HepG2 (cell line): ENCODE measurements around the gene TEX30. TPM values are rescaled to one million over a fixed set of nuclear protein-coding genes. Genes with fewer than 3 reads are reported as not detected.

ENCODE experiments used
- ATAC-seq: fragments of 200-7000 bp; cut with Tn5 transposase; 3 replicates; pipeline ENCODE4 v1.9.1; 2020; ENCODE audit warnings: mild to moderate bottlenecking, moderate library complexity
- BruUV-seq: library from RNA; stranded (reverse); fragments of 400-500 nt; replicated peaks from 2 replicates; lab custom pipeline; 2021; lab: Mats Ljungman, UMichigan
- CTCF ChIA-PET: fragments of 300-600 bp; formaldehyde crosslinking; extraction: SDS; loops from one replicate; lab custom pipeline; 2021; ENCODE audit warnings: low total read pairs, inconsistent platforms, low intra/inter-chr PET ratio; lab: Yijun Ruan, JAX
- POLR2A ChIA-PET: fragments of 350-600 bp; sonication (Branson Sonifier 250); formaldehyde crosslinking; loops from one replicate; lab custom pipeline; 2020; ENCODE audit warnings: antibody characterized with exemption, inconsistent platforms; lab: Yijun Ruan, JAX
- DNase-seq: peaks from one replicate; pipeline ENCODE4 v3.0.0-alpha.2; 2015; ENCODE audit warnings: low spot score
- FAIRE-seq: peaks from 3 replicates; lab custom pipeline; 2011; peaks lifted over from hg19 to GRCh38; lab: Jason Lieb, UNC
- H2AFZ ChIP-seq: one replicate; pipeline ENCODE4 v1.6.1; 2011; ENCODE audit warnings: low read length, inconsistent platforms
- H3K27ac ChIP-seq: fragments of 300-600 bp; 3 replicates; pipeline ENCODE4 v1.8.0; 2011; ENCODE audit warnings: mixed run types, mild to moderate bottlenecking, mixed read lengths, low read length, inconsistent platforms; ENCODE audit not compliant: insufficient read depth; ENCODE audit errors: extremely low read length
- H3K27me3 ChIP-seq, 2 experiments: fragments of 200-600 bp in 1 of 2; 2 replicates in 1 of 2; 3 replicates in 1 of 2; pipeline versions ENCODE4 v1.6.0 to v1.8.0; 2011; ENCODE audit warnings: low read length in 2 of 2, mild to moderate bottlenecking in 2 of 2, moderate library complexity in 2 of 2, inconsistent platforms in 1 of 2; ENCODE audit not compliant: insufficient read depth in 2 of 2, control insufficient read depth in 1 of 2
- H3K36me3 ChIP-seq, 2 experiments: fragments of 200-600 bp in 1 of 2; replicated peaks in 1 of 2; 2 replicates in 1 of 2; 3 replicates in 1 of 2; pipeline versions ENCODE4 v1.5.1 to v1.8.0; 2011; ENCODE audit warnings: low read length in 2 of 2, inconsistent platforms in 1 of 2; ENCODE audit not compliant: insufficient read depth in 2 of 2, control insufficient read depth in 1 of 2
- H3K4me1 ChIP-seq: 2 replicates; pipeline ENCODE4 v1.5.1; 2012; ENCODE audit warnings: low read length, inconsistent platforms; ENCODE audit not compliant: insufficient read depth
- H3K4me2 ChIP-seq: 2 replicates; pipeline ENCODE4 v1.6.0; 2011; ENCODE audit warnings: low read depth, low read length, inconsistent platforms
- H3K4me3 ChIP-seq, 3 experiments: fragments of 200-600 bp in 1 of 3; sonication (generic), shearing (Covaris generic) in 1 of 3; replicated peaks in 1 of 3; 2 replicates each; pipeline ENCODE4 v1.5.1; 2011 to 2016; ENCODE audit warnings: low read length in 3 of 3, inconsistent platforms in 2 of 3, low read depth in 2 of 3, mild to moderate bottlenecking in 2 of 3, control low read depth in 1 of 3, mixed read lengths in 1 of 3; ENCODE audit not compliant: insufficient read depth in 1 of 3
- H3K79me2 ChIP-seq: one replicate; pipeline ENCODE4 v1.6.1; 2011; ENCODE audit warnings: low read length, inconsistent platforms; ENCODE audit not compliant: insufficient read depth
- H3K9ac ChIP-seq: 2 replicates; pipeline ENCODE4 v1.6.0; 2011; ENCODE audit warnings: mild to moderate bottlenecking, low read depth, low read length, inconsistent platforms; ENCODE audit not compliant: insufficient read depth
- H3K9me3 ChIP-seq: 2 replicates; pipeline ENCODE4 v1.5.1; 2012; ENCODE audit warnings: mild to moderate bottlenecking, low read length
- H4K20me1 ChIP-seq: 2 replicates; pipeline ENCODE4 v1.6.0; 2011; ENCODE audit warnings: inconsistent platforms, mild to moderate bottlenecking, low read length, moderate library complexity; ENCODE audit not compliant: insufficient read depth
- FOXM1 ChIP-seq: sonication (generic); formaldehyde crosslinking; IDR thresholded peaks from 2 replicates; pipeline ENCODE4 v1.5.0; 2020; ENCODE audit warnings: missing genetic modification reagents
- GLMP ChIP-seq: sonication (generic); formaldehyde crosslinking; IDR thresholded peaks from 2 replicates; pipeline ENCODE4 v1.9.0; 2021; ENCODE audit warnings: missing genetic modification reagents, mild to moderate bottlenecking, borderline replicate concordance
- KLF13 ChIP-seq: sonication (generic); formaldehyde crosslinking; IDR thresholded peaks from 2 replicates; pipeline ENCODE4 v1.4.0; 2020; ENCODE audit warnings: mild to moderate bottlenecking, missing genetic modification reagents
- NFAT5 ChIP-seq: sonication (generic); formaldehyde crosslinking; IDR thresholded peaks from 2 replicates; pipeline ENCODE4 v1.4.0; 2020; ENCODE audit warnings: missing genetic modification reagents
- PAX8 ChIP-seq: sonication (generic); formaldehyde crosslinking; IDR thresholded peaks from 2 replicates; pipeline ENCODE4 v1.8.0; 2022; ENCODE audit warnings: mild to moderate bottlenecking, missing genetic modification reagents, borderline replicate concordance
- RFX1 ChIP-seq: fragments of 450-650 bp; IDR thresholded peaks from 2 replicates; pipeline ENCODE4 v1.6.1; 2017
- RXRB ChIP-seq: IDR thresholded peaks from 2 replicates; pipeline ENCODE4 v1.6.1; 2016; ENCODE audit warnings: borderline replicate concordance, missing genetic modification reagents, missing compliant biosample characterization
- TBX2 ChIP-seq: sonication (generic); formaldehyde crosslinking; IDR thresholded peaks from 2 replicates; pipeline ENCODE4 v1.5.0; 2020; ENCODE audit warnings: missing genetic modification reagents, mild to moderate bottlenecking, borderline replicate concordance
- ZNF275 ChIP-seq: sonication (generic); formaldehyde crosslinking; IDR thresholded peaks from 2 replicates; pipeline ENCODE4 v1.8.0; 2022; ENCODE audit warnings: missing genetic modification reagents, mild to moderate bottlenecking, inconsistent platforms, borderline replicate concordance
- ZNF709 ChIP-seq: sonication (generic); formaldehyde crosslinking; IDR thresholded peaks from 2 replicates; pipeline ENCODE4 v1.5.0; 2020; ENCODE audit warnings: mild to moderate bottlenecking, missing genetic modification reagents
- ZNF749 ChIP-seq: sonication (generic); formaldehyde crosslinking; IDR thresholded peaks from 2 replicates; pipeline ENCODE4 v1.8.0; 2022; ENCODE audit warnings: mild to moderate bottlenecking, missing genetic modification reagents, moderate library complexity, borderline replicate concordance
- WGBS: methylation state at CpG from one replicate; pipeline ENCODE4 v1.1.6; 2017; ENCODE audit warnings: low lambda C conversion rate; 5-methylcytosine and 5-hydroxymethylcytosine counted together
- in situ Hi-C: cut with HindIII; loops from 2 replicates; pipeline ENCODE4 v1.10.0; 2017; ENCODE audit warnings: low pct_unique_long_range_greater_than_20kb; ENCODE audit not compliant: extremely low pct_ligation_motif_present
- intact Hi-C: fragments of 100-400 bp; cut with micrococcal nuclease; formaldehyde crosslinking; loops from one replicate; pipeline ENCODE4 v1.10.0; 2022; ENCODE audit not compliant: unreplicated experiment
- polyA plus RNA-seq, 8 experiments: library from polyadenylated mRNA; depleted of rRNA in 3 of 8; stranded (reverse) in 7 of 8; unstranded in 1 of 8; fragments of >200 nt; fragmentation: Illumina TruSeq in 4 of 8; extraction: Trizol in 4 of 8; gene quantifications; 2 replicates each; pipeline versions ENCODE4 v1.2.1 to v1.2.3, GENCODE V29; 2011 to 2016; ENCODE audit warnings: low read depth in 4 of 8, missing spikeins in 1 of 8, mixed read lengths in 1 of 8; ENCODE audit not compliant: insufficient read depth in 1 of 8
- total RNA-seq, 5 experiments: library from RNA; depleted of rRNA; stranded (reverse); fragments of >200 nt; fragmentation: Illumina TruSeq; extraction: Trizol; gene quantifications; 2 replicates each; pipeline ENCODE4 v1.2.3, GENCODE V29; 2016; ENCODE audit warnings: low read depth in 1 of 5

TEX30 gene
- total and polyA plus RNA-seq, 2 of the 13 experiments (the other 11 are each of a cell fraction or from before 2014, with no cell fraction given): 0.60 to 1.2 TPM

GRCh38 chr13:102729560-102730270 is 43.9 kb downstream of the TEX30 start:
- Histone ChIP-seq H2AFZ (no peak overlapping the region), H3K4me1 (peaks cover 13% of the 10 kb centered on the region; the same call in 1 of the 2 replicates), H3K4me3 (no peak overlapping the region), H3K9me3 (no peaks in the 10 kb centered on the region), H3K27ac (no peak overlapping the region), H3K79me2 (no peaks in the 10 kb centered on the region), H4K20me1 (no peaks in the 10 kb centered on the region), H3K9ac (no peak overlapping the region), H3K4me2 (no peak overlapping the region), H3K36me3 (no peaks in the 10 kb centered on the region), H3K27me3 (peaks cover 1 to 17% of the 10 kb centered on the region in 2 experiments; a peak in 3 of 5 replicates)
- BruUV-seq: no TSS peak
- in situ Hi-C loops (no loop called here), intact Hi-C loops (loop anchor here (5.0 kb wide), 1 partner anchor 43 kb away; the partner anchor contains the start of gene TEX30)
- TF ChIP-seq ZNF749 (CRISPR knock-in tag): no peak
- no peak for TF ChIP-seq GLMP (CRISPR knock-in tag)
- no peak for TF ChIP-seq PAX8 (CRISPR knock-in tag)
- TF ChIP-seq RXRB (CRISPR knock-in tag): no peak
- no peak for TF ChIP-seq ZNF709 (CRISPR knock-in tag)
- no peak for TF ChIP-seq FOXM1 (CRISPR knock-in tag)
- no peak for TF ChIP-seq NFAT5 (CRISPR knock-in tag)
- no peak for TF ChIP-seq TBX2 (CRISPR knock-in tag)
- no peak for TF ChIP-seq KLF13
- TF ChIP-seq ZNF275 (CRISPR knock-in tag): no peak
- no peak for TF ChIP-seq RFX1
- FAIRE-seq (no peak), DNase-seq (no peak), ATAC-seq (no peak)
- ChIA-PET CTCF (no interaction called here), POLR2A (no interaction called here)
- 19% methylated on average over 8 of the region's 8 CpGs for WGBS
